Measurements from ENCODE around the gene CHAF1B. TPM values are rescaled to one million over a fixed set of nuclear protein-coding genes. Genes with fewer than 3 reads are reported as not detected.

The CHAF1B gene
- total RNA-seq, 2 experiments from 2014 or later, result 20.5 to 23.1 TPM

DNA sequence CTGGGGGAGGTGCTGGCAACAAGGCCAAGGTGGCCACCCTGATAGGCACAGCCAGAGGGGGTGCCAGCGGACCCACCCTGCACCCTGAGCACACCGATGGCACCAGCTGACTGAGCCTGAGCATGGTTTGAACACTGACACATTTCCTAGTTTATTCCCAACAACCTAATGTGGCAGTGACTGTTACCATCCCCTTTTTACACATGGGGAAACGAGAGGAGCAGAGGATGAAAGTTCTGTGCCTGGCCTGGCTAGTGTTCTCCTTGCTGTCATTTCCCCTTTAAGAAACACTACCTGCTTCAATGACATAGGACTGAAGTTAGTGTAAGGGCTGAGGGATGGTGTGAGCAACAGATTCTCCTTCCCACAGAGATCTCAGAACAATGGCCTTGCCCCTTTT lies 79.4 kb downstream of the CHAF1B start:
- DNase-seq, result no peak
- no peak for ATAC-seq (ENCODE audit: low read depth)
- Mint-ChIP-seq H3K36me3 (no peaks in the 10 kb centered on the region), H3K4me3 (no peak overlapping the region), H3K4me1 (no peaks in the 10 kb centered on the region), H3K27ac (no peak overlapping the region), H3K9me3 (no peaks in the 10 kb centered on the region), H3K27me3 (no peaks in the 10 kb centered on the region)
- POLR2A ChIA-PET, result no interaction called here

DNA sequence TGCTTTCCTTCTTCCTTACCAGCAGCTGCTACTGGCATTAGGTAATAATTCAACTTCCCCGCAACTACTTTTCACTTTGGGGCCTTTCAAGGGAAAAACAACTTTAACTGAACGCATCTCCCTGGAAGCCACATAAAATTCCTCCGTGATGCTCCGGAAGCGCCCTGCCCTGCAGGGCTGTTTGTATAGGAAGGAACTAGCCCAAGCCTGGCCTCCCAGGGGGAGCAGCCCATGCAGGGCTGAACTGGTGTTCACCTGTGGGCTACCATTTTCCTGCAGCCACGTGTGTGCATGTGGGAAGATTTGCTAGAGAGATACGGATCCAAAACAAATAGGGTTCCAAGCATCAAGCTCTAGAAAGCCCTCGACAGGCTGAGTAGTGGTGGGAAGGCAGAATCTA lies 80.3 kb downstream of the CHAF1B start:
- DNase-seq (no peak), ATAC-seq (ENCODE audit: low read depth) (no peak)
- no peaks in the 10 kb centered on the region for H3K9me3 Mint-ChIP-seq
- H3K4me1 Mint-ChIP-seq, result no peaks in the 10 kb centered on the region
- POLR2A ChIA-PET, result no interaction called here
- H3K36me3 Mint-ChIP-seq, result no peaks in the 10 kb centered on the region
- H3K27me3 Mint-ChIP-seq, result peaks cover 2% of the 10 kb centered on the region
- H3K4me3 Mint-ChIP-seq, result no peak overlapping the region
- no peak overlapping the region for H3K27ac Mint-ChIP-seq

DNA sequence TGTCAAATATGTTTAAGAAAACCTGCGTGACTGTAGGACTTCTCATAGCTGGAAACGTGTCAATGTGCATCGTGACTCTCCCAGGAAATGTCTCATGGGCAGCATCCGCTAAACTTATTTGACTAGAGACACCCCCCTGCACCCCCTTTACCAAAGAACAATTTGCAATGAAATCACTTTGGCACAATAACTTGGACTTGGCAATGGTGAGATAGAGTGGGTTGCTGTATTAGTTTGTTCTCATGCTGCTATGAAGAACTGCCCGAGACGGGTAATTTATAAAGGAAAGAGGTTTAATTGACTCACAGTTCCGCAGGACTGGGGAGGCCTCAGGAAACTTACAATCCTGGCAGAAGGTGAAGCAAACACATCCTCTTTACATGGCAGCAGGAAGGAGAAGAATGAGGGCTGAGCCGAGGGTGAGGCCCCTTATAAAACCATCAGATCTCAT lies 80.9 kb downstream of the CHAF1B start:
- POLR2A ChIA-PET, result no interaction called here
- Mint-ChIP-seq H3K4me3 (no peak overlapping the region), H3K4me1 (no peaks in the 10 kb centered on the region), H3K36me3 (no peaks in the 10 kb centered on the region), H3K27me3 (peaks cover 2% of the 10 kb centered on the region), H3K27ac (no peak overlapping the region), H3K9me3 (no peaks in the 10 kb centered on the region)
- DNase-seq, result no peak
- ATAC-seq (ENCODE audit: low read depth), result no peak

Other genes with a start within 250 kb of the CHAF1B start
- gene DOP1B, start 228.6 kb upstream of the CHAF1B start, total RNA-seq, result 10 to 100 TPM; 24.1 to 27.1 TPM
- 10 to 100 TPM; 46.7 to 53.7 TPM for gene MORC3, start 65.2 kb upstream of the CHAF1B start, total RNA-seq
- not detected for gene CLDN14, start 94.7 kb downstream of the CHAF1B start, total RNA-seq